Ascending aorta (tissue), 2 donors: Measurements from ENCODE around the gene DRAM2. TPM values are rescaled to one million over a fixed set of nuclear protein-coding genes. Genes with fewer than 3 reads are reported as not detected.

ENCODE experiments used
- DNase-seq, 2 donors: peaks; one replicate each; pipeline ENCODE4 v3.0.0-alpha.2; 2019; ENCODE audit warnings: low spot score in 2 of 2
- H3K27ac ChIP-seq, 2 donors: fragments of 200-600 bp; sonication (generic); one replicate each; pipeline ENCODE4 v1.5.1; 2016 to 2017; ENCODE audit warnings: mild to moderate bottlenecking in 1 of 2
- H3K27me3 ChIP-seq: fragments of 200-600 bp; sonication (generic); one replicate; pipeline ENCODE4 v1.5.1; 2017
- H3K36me3 ChIP-seq, 2 donors: fragments of 200-600 bp; sonication (generic); one replicate each; pipeline ENCODE4 v1.5.1; 2016
- H3K4me1 ChIP-seq, 2 donors: fragments of 200-600 bp; sonication (generic); one replicate each; pipeline ENCODE4 v1.5.1; 2016 to 2017; ENCODE audit warnings: mild to moderate bottlenecking in 1 of 2
- H3K4me3 ChIP-seq, 2 donors: fragments of 200-600 bp; sonication (generic); one replicate each; pipeline ENCODE4 v1.5.1; 2016 to 2017; ENCODE audit warnings: mild to moderate bottlenecking in 1 of 2
- H3K9me3 ChIP-seq, 2 donors: fragments of 200-600 bp; sonication (generic); one replicate each; pipeline ENCODE4 v1.5.1; 2016
- CTCF ChIP-seq, 3 experiments: fragments of 200-600 bp in 2 of 3; fragments of 450-650 bp in 1 of 3; sonication (generic) in 2 of 3; IDR thresholded peaks; one replicate each; pipeline ENCODE4 v1.5.1; 2016 to 2019; ENCODE audit warnings: antibody characterized with exemption in 3 of 3, mild to moderate bottlenecking in 1 of 3, moderate library complexity in 1 of 3
- intact Hi-C: fragments of 100-400 bp; cut with DNase I; formaldehyde crosslinking; loops from one replicate; pipeline ENCODE4 v1.15.1; 2023
- total RNA-seq: library from RNA; depleted of rRNA; stranded (reverse); fragments of >200 nt; gene quantifications from one replicate; pipeline ENCODE4 v1.1.0, GENCODE V29; 2016

The DRAM2 gene
- total RNA-seq, 1 donor from 2014 or later: 60.2 TPM

GRCh38 chr1:111162488-111162880 is 22.6 kb upstream of the DRAM2 start:
- no peak for DNase-seq
- peaks cover 16 to 37% of the 10 kb centered on the region in 2 donors for H3K36me3 ChIP-seq
- no peak overlapping the region for H3K4me3 ChIP-seq
- no peaks in the 10 kb centered on the region for H3K4me1 ChIP-seq
- no peak for TF ChIP-seq CTCF (IDR thresholded peaks at IDR 0.05)
- no peaks in the 10 kb centered on the region for H3K27me3 ChIP-seq
- H3K9me3 ChIP-seq: no peaks in the 10 kb centered on the region
- H3K27ac ChIP-seq: no peak overlapping the region
- intact Hi-C loops: no loop called here

GRCh38 chr1:111161843-111162487 is 22.1 kb upstream of the DRAM2 start:
- no peak overlapping the region for H3K4me3 ChIP-seq
- intact Hi-C loops: no loop called here

GRCh38 chr1:111157431-111157830 is 17.5 kb upstream of the DRAM2 start:
- H3K36me3 ChIP-seq: peaks cover 25 to 55% of the 10 kb centered on the region in 2 donors
- no peak overlapping the region for H3K4me3 ChIP-seq
- no peaks in the 10 kb centered on the region for H3K4me1 ChIP-seq
- no peak overlapping the region for H3K27ac ChIP-seq
- no peaks in the 10 kb centered on the region for H3K27me3 ChIP-seq
- intact Hi-C loops: no loop called here
- no peak for TF ChIP-seq CTCF (IDR thresholded peaks at IDR 0.05)
- H3K9me3 ChIP-seq: no peaks in the 10 kb centered on the region
- no peak for DNase-seq

More at GRCh38 chr1:111161843-111162487, 22.1 kb upstream of the DRAM2 start:
- Histone ChIP-seq H3K27me3 (no peaks in the 10 kb centered on the region), H3K27ac (no peak overlapping the region), H3K36me3 (peaks cover 16 to 37% of the 10 kb centered on the region in 2 donors), H3K9me3 (no peaks in the 10 kb centered on the region), H3K4me1 (no peaks in the 10 kb centered on the region)
- TF ChIP-seq CTCF (IDR thresholded peaks at IDR 0.05): no peak
- DNase-seq: no peak

GRCh38 chr1:111154021-111154999 is 14.4 kb upstream of the DRAM2 start:
- intact Hi-C loops: no loop called here
- no peaks in the 10 kb centered on the region for H3K9me3 ChIP-seq
- H3K27me3 ChIP-seq: no peaks in the 10 kb centered on the region
- no peaks in the 10 kb centered on the region for H3K4me1 ChIP-seq
- H3K4me3 ChIP-seq: no peak overlapping the region
- no peak for DNase-seq
- TF ChIP-seq CTCF (IDR thresholded peaks at IDR 0.05): no peak
- H3K27ac ChIP-seq: no peak overlapping the region
- peaks cover 38 to 56% of the 10 kb centered on the region in 2 donors for H3K36me3 ChIP-seq

- Histone ChIP-seq H3K4me3 (no peak overlapping the region), H3K27me3 (no peaks in the 10 kb centered on the region), H3K36me3 (peaks cover 50 to 72% of the 10 kb centered on the region in 2 donors), H3K27ac (no peak overlapping the region), H3K4me1 (no peaks in the 10 kb centered on the region), H3K9me3 (no peaks in the 10 kb centered on the region)
- no peak for DNase-seq
- intact Hi-C loops: no loop called here
- TF ChIP-seq CTCF (IDR thresholded peaks at IDR 0.05): no peak
Measured at GRCh38 chr1:111151838-111152237, 11.9 kb upstream of the DRAM2 start.
